Colonic mucosa (tissue), 4 donors: Measurements from ENCODE around the gene BBLN. TPM values are rescaled to one million over a fixed set of nuclear protein-coding genes. Genes with fewer than 3 reads are reported as not detected.

Source experiments
- DNase-seq: peaks from one replicate; pipeline ENCODE4 v3.0.0-alpha.2; 2020
- H3K27ac ChIP-seq: fragments of 200-600 bp; one replicate; pipeline ENCODE4 v1.8.0; 2021
- H3K27me3 ChIP-seq: fragments of 200-600 bp; one replicate; pipeline ENCODE4 v1.8.0; 2021
- H3K36me3 ChIP-seq: fragments of 200-600 bp; one replicate; pipeline ENCODE4 v1.8.0; 2021
- H3K4me1 ChIP-seq: fragments of 200-600 bp; one replicate; pipeline ENCODE4 v1.8.0; 2021; ENCODE audit warnings: mild to moderate bottlenecking
- H3K4me3 ChIP-seq: fragments of 200-600 bp; one replicate; pipeline ENCODE4 v1.8.0; 2021
- H3K9ac ChIP-seq, 2 donors: one replicate each; pipeline ENCODE4 v1.7.0; 2013; ENCODE audit warnings: control low read depth in 2 of 2, low read depth in 2 of 2, low read length in 2 of 2
- H3K9me3 ChIP-seq: fragments of 200-600 bp; one replicate; pipeline ENCODE4 v1.8.0; 2021
- CTCF ChIP-seq: fragments of 200-600 bp; IDR thresholded peaks from one replicate; pipeline ENCODE4 v1.8.0; 2022; ENCODE audit warnings: antibody characterized with exemption, mild to moderate bottlenecking
- intact Hi-C: fragments of 100-400 bp; cut with DNase I; formaldehyde crosslinking; loops from one replicate; pipeline ENCODE4 v1.14.1; 2022
- total RNA-seq, 2 donors: library from RNA; stranded (reverse); fragmentation: NEBNext Ultra II Directional in 1 of 2; extraction: Animal tissue kit (Norgen Biotek cat#: 25700) in 1 of 2; gene quantifications; one replicate each; pipeline ENCODE4 v1.2.1, GENCODE V29; 2021
- donor health status: healthy.
- donor health status: DM: no; HTN: no; CAD: no.
- donor health status: DM: no; HTN: no; CAD: no.

BBLN gene
- total RNA-seq, 2 donors from 2014 or later = 47.5 to 53.0 TPM

DNA sequence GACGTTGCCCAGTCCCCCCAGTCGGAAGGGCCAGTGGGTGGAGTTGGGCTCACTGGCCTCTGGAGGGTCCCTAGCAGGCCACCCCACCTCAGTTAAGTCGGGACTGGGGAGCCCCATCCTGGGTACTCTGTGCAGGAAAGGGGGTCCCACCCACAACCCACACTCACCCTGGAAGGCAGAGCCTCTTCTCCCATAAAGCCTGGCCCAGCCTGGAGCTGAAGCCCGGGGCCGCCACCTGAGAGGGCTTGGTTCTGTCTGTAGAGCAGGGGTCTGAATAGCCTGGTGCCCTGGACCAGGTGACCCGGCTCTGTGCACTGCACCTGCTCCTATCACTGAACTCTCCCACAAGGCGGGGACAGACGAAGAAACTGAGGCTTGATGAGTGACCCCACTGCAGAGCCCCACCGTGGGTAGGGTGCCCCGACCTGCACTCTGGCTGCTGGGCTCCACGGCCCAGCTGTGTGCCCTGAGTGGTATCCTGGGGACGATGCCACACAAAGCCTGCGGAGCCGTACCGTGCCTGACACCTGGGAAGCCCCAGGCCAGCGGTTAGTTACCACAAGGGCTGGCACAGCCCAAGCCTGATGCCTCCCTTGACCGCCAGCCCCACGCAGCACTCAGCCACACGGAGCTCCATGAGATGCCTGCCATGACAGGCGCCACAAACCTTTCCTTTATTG is 39.9 kb upstream of the BBLN start:
- no peak overlapping the region for H3K4me3 ChIP-seq
- H3K27me3 ChIP-seq = no peaks in the 10 kb centered on the region
- TF ChIP-seq CTCF = no peak
- H3K9ac ChIP-seq = no peak overlapping the region
- H3K9me3 ChIP-seq = no peaks in the 10 kb centered on the region
- no peak for DNase-seq
- peaks cover 21% of the 10 kb centered on the region for H3K4me1 ChIP-seq
- no peak overlapping the region for H3K27ac ChIP-seq
- intact Hi-C loops = no loop called here
- H3K36me3 ChIP-seq = no peaks in the 10 kb centered on the region

GRCh38 chr9:128120741-128121465 is 39.2 kb upstream of the BBLN start:
- no peak overlapping the region for H3K9ac ChIP-seq
- no peaks in the 10 kb centered on the region for H3K9me3 ChIP-seq
- H3K4me3 ChIP-seq = no peak overlapping the region
- H3K36me3 ChIP-seq = no peaks in the 10 kb centered on the region
- H3K27me3 ChIP-seq = no peaks in the 10 kb centered on the region
- DNase-seq = no peak
- no peak overlapping the region for H3K27ac ChIP-seq
- no peak for TF ChIP-seq CTCF
- H3K4me1 ChIP-seq = peaks cover 22% of the 10 kb centered on the region
- intact Hi-C loops = no loop called here

DNA sequence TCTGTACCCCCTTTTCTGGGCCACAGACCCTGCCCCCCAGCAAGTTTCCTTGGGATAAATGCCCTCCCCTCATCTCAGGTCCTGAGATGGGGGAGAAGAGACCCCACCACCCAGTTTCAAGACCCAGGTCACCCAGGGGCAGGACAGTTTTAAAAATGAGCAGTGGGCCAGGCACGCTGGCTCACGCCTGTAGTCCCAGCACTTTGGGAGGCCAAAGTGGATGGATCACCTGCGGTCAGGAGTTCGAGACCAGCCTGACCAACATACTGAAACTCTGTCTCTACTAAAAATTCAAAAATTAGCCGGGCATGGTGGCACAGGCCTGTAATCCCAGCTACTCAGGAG is 38.6 kb upstream of the BBLN start:
- Histone ChIP-seq H3K9me3 (no peaks in the 10 kb centered on the region), H3K4me1 (peaks cover 19% of the 10 kb centered on the region), H3K9ac (no peak overlapping the region), H3K36me3 (no peaks in the 10 kb centered on the region), H3K27me3 (no peaks in the 10 kb centered on the region), H3K4me3 (no peak overlapping the region), H3K27ac (no peak overlapping the region)
- no peak for TF ChIP-seq CTCF
- intact Hi-C loops = no loop called here
- no peak for DNase-seq

- no peak for DNase-seq
- H3K9me3 ChIP-seq = no peaks in the 10 kb centered on the region
- TF ChIP-seq CTCF = no peak
- H3K4me3 ChIP-seq = no peak overlapping the region
- H3K27ac ChIP-seq = no peak overlapping the region
- no peak overlapping the region for H3K9ac ChIP-seq
- intact Hi-C loops = no loop called here
- no peaks in the 10 kb centered on the region for H3K36me3 ChIP-seq
- H3K27me3 ChIP-seq = no peaks in the 10 kb centered on the region
- peaks cover 22% of the 10 kb centered on the region for H3K4me1 ChIP-seq
These were observed 37.9 kb upstream of the BBLN start for GRCh38 chr9:128121924-128122808.

GRCh38 chr9:128122809-128123175 is 37.3 kb upstream of the BBLN start:
- H3K27me3 ChIP-seq = no peaks in the 10 kb centered on the region
- H3K9ac ChIP-seq = no peak overlapping the region
- H3K36me3 ChIP-seq = no peaks in the 10 kb centered on the region
- intact Hi-C loops = no loop called here
- DNase-seq = no peak
- no peaks in the 10 kb centered on the region for H3K9me3 ChIP-seq
- no peak for TF ChIP-seq CTCF
- peaks cover 17% of the 10 kb centered on the region for H3K4me1 ChIP-seq
- no peak overlapping the region for H3K4me3 ChIP-seq
- H3K27ac ChIP-seq = no peak overlapping the region
